ENCODE measurements around the gene ZBTB17. TPM values are rescaled to one million over a fixed set of nuclear protein-coding genes. Genes with fewer than 3 reads are reported as not detected.

ZBTB17 gene
- total and polyA plus RNA-seq, 2 experiments from 2014 or later: 21.9 to 26.6 TPM

GRCh38 chr1:15991427-15992186, 15.7 kb upstream of the ZBTB17 start:
- Histone ChIP-seq H3K4me2 (no peak overlapping the region), H3K27ac (ENCODE audit: low read depth) (no peak overlapping the region), H3K9me2 (ENCODE audit: insufficient read depth) (no peaks in the 10 kb centered on the region), H3K36me3 (ENCODE audit: insufficient read depth) (no peaks in the 10 kb centered on the region), H3K4me3 (no peak overlapping the region), H3K4me1 (ENCODE audit: insufficient read depth) (no peaks in the 10 kb centered on the region), H2AFZ (no peak overlapping the region), H3K79me2 (replicated peaks; ENCODE audit: insufficient read depth) (no peaks in the 10 kb centered on the region), H4K20me1 (replicated peaks; ENCODE audit: insufficient read depth) (no peaks in the 10 kb centered on the region), H3K27me3 (ENCODE audit: insufficient read depth) (no peaks in the 10 kb centered on the region), H3F3A (replicated peaks; ENCODE audit: low read depth) (no peaks in the 10 kb centered on the region)
- Mint-ChIP-seq H3K27ac (no peak overlapping the region), H3K4me1 (no peaks in the 10 kb centered on the region), H3K9me3 (no peaks in the 10 kb centered on the region), H3K4me3 (no peak overlapping the region), H3K36me3 (ENCODE audit: low read depth) (no peaks in the 10 kb centered on the region), H3K27me3 (ENCODE audit: insufficient read depth, low read depth, poor library complexity) (peaks cover 4% of the 10 kb centered on the region)
- DNase-seq (ENCODE audit: low spot score) (no peak), ATAC-seq (no peak)
- TF ChIP-seq ZNF114 (CRISPR knock-in tag; IDR thresholded peaks at IDR 0.05) (no peak), REST (IDR thresholded peaks at IDR 0.05; ENCODE audit: unreplicated experiment) (no peak), POLR2AphosphoS5 (IDR thresholded peaks at IDR 0.05; ENCODE audit: low read depth) (no peak)

GRCh38 chr1:15989776-15990175, 13.9 kb upstream of the ZBTB17 start:
- Histone ChIP-seq H3K4me1 (ENCODE audit: insufficient read depth) (no peaks in the 10 kb centered on the region), H3K36me3 (ENCODE audit: insufficient read depth) (no peaks in the 10 kb centered on the region), H3K79me2 (replicated peaks; ENCODE audit: insufficient read depth) (no peaks in the 10 kb centered on the region), H3K9me2 (ENCODE audit: insufficient read depth) (no peaks in the 10 kb centered on the region), H4K20me1 (replicated peaks; ENCODE audit: insufficient read depth) (no peaks in the 10 kb centered on the region), H3K27ac (ENCODE audit: low read depth) (no peak overlapping the region), H3F3A (replicated peaks; ENCODE audit: low read depth) (no peaks in the 10 kb centered on the region), H3K4me2 (no peak overlapping the region), H3K4me3 (no peak overlapping the region), H2AFZ (no peak overlapping the region), H3K27me3 (ENCODE audit: insufficient read depth) (no peaks in the 10 kb centered on the region)
- no peaks in the 10 kb centered on the region for H3K9me3 Mint-ChIP-seq
- H3K4me3 Mint-ChIP-seq: no peak overlapping the region
- DNase-seq (ENCODE audit: low spot score) (no peak), ATAC-seq (no peak)
- H3K27ac Mint-ChIP-seq: no peak overlapping the region
- no peaks in the 10 kb centered on the region for H3K36me3 Mint-ChIP-seq (ENCODE audit: low read depth)
- peaks cover 4% of the 10 kb centered on the region for H3K27me3 Mint-ChIP-seq (ENCODE audit: insufficient read depth, low read depth, poor library complexity)
- H3K4me1 Mint-ChIP-seq: no peaks in the 10 kb centered on the region
- TF ChIP-seq CTCF (conservative IDR thresholded peaks at IDR 0.05; ENCODE audit: low read depth in 2 of 2) (no peak), REST (IDR thresholded peaks at IDR 0.05; ENCODE audit: unreplicated experiment) (no peak), NANOG (IDR thresholded peaks at IDR 0.05; ENCODE audit: borderline replicate concordance) (no peak), POLR2AphosphoS5 (IDR thresholded peaks at IDR 0.05; ENCODE audit: low read depth) (no peak), EZH2phosphoT487 (IDR thresholded peaks at IDR 0.05; ENCODE audit: unreplicated experiment) (no peak), EZH2 (IDR thresholded peaks at IDR 0.05; ENCODE audit: low read depth, unreplicated experiment) (no peak), JUNB (IDR thresholded peaks at IDR 0.05; ENCODE audit: unreplicated experiment) (no peak), STAT1 (IDR thresholded peaks at IDR 0.05; ENCODE audit: unreplicated experiment) (no peak)

Measured in GM23338 (cell line).